Activated naive CD4-positive, alpha-beta T cell treated with anti-CD3 and anti-CD28 coated beads, Interleukin-2, amount 50 U/mL, for 24 hours (primary cell): ENCODE measurements around the gene TMEM121.
"Not testable (repeated sequence)": the region's sequence is repeated elsewhere in the genome, so short reads cannot be mapped to it uniquely, and the experiment has no call there.

ENCODE experiments used
- H3K27ac Mint-ChIP-seq: one replicate; pipeline ENCODE4 v1.8.0; 2021; ENCODE audit warnings: mild to moderate bottlenecking, mixed read lengths
- H3K27me3 Mint-ChIP-seq: one replicate; pipeline ENCODE4 v1.8.0; 2021; ENCODE audit warnings: mixed read lengths
- H3K36me3 Mint-ChIP-seq: one replicate; pipeline ENCODE4 v1.8.0; 2021; ENCODE audit warnings: mixed read lengths
- H3K4me1 Mint-ChIP-seq: one replicate; pipeline ENCODE4 v1.8.0; 2021; ENCODE audit warnings: mixed read lengths
- H3K4me3 Mint-ChIP-seq: one replicate; pipeline ENCODE4 v1.8.0; 2021; ENCODE audit warnings: mild to moderate bottlenecking, mixed read lengths
- H3K9me3 Mint-ChIP-seq: one replicate; pipeline ENCODE4 v1.8.0; 2021; ENCODE audit warnings: mixed read lengths

TMEM121 gene

GRCh38 chr14:105562713-105563346 lies 36.4 kb downstream of the TMEM121 start:
- Mint-ChIP-seq H3K36me3 (no peaks in the 10 kb centered on the region), H3K27me3 (peaks cover under 1% of the 10 kb centered on the region), H3K4me1 (peaks cover 12% of the 10 kb centered on the region), H3K9me3 (no peaks in the 10 kb centered on the region), H3K4me3 (no peak overlapping the region), H3K27ac (peak overlapping the region; percentile 84)

GRCh38 chr14:105563347-105563737 lies 37.0 kb downstream of the TMEM121 start:
- no peaks in the 10 kb centered on the region for H3K9me3 Mint-ChIP-seq
- H3K27ac Mint-ChIP-seq: peak overlapping the region; percentile 84
- no peak overlapping the region for H3K4me3 Mint-ChIP-seq
- H3K4me1 Mint-ChIP-seq: peaks cover 12% of the 10 kb centered on the region
- H3K27me3 Mint-ChIP-seq: no peaks in the 10 kb centered on the region
- no peaks in the 10 kb centered on the region for H3K36me3 Mint-ChIP-seq

- H3K27ac Mint-ChIP-seq, H3K36me3 Mint-ChIP-seq, H3K4me3 Mint-ChIP-seq, H3K9me3 Mint-ChIP-seq, H3K27me3 Mint-ChIP-seq: not testable (repeated sequence)
- peaks cover 12% of the 10 kb centered on the region for H3K4me1 Mint-ChIP-seq
Measured at GRCh38 chr14:105564536-105564935, 38.2 kb downstream of the TMEM121 start.

GRCh38 chr14:105565185-105565919 lies 39.0 kb downstream of the TMEM121 start:
- H3K27me3 Mint-ChIP-seq, H3K36me3 Mint-ChIP-seq, H3K4me3 Mint-ChIP-seq, H3K27ac Mint-ChIP-seq, H3K9me3 Mint-ChIP-seq: not testable (repeated sequence)
- peaks cover 12% of the 10 kb centered on the region for H3K4me1 Mint-ChIP-seq

- H3K4me1 Mint-ChIP-seq: peaks cover 12% of the 10 kb centered on the region
- H3K36me3 Mint-ChIP-seq, H3K27ac Mint-ChIP-seq, H3K9me3 Mint-ChIP-seq, H3K27me3 Mint-ChIP-seq, H3K4me3 Mint-ChIP-seq: not testable (repeated sequence)
Measured at GRCh38 chr14:105566248-105567163, 40.1 kb downstream of the TMEM121 start.

- H3K27me3 Mint-ChIP-seq, H3K4me3 Mint-ChIP-seq, H3K9me3 Mint-ChIP-seq, H3K36me3 Mint-ChIP-seq: not testable (repeated sequence)
- Mint-ChIP-seq H3K4me1 (peaks cover 10% of the 10 kb centered on the region), H3K27ac (peak overlapping the region; percentile 69)
Measured at GRCh38 chr14:105567164-105568103, 41.1 kb downstream of the TMEM121 start.

GRCh38 chr14:105568140-105568843 lies 41.9 kb downstream of the TMEM121 start:
- H3K4me1 Mint-ChIP-seq, H3K9me3 Mint-ChIP-seq, H3K27me3 Mint-ChIP-seq, H3K27ac Mint-ChIP-seq, H3K4me3 Mint-ChIP-seq, H3K36me3 Mint-ChIP-seq: not testable (repeated sequence)

GRCh38 chr14:105568859-105569766 lies 42.7 kb downstream of the TMEM121 start:
- Mint-ChIP-seq H3K36me3 (no peaks in the 10 kb centered on the region), H3K4me1 (no peaks in the 10 kb centered on the region), H3K27me3 (no peaks in the 10 kb centered on the region), H3K4me3 (no peak overlapping the region), H3K27ac (no peak overlapping the region), H3K9me3 (no peaks in the 10 kb centered on the region)

GRCh38 chr14:105570482-105570881 lies 44.1 kb downstream of the TMEM121 start:
- Mint-ChIP-seq H3K36me3 (no peaks in the 10 kb centered on the region), H3K4me3 (no peak overlapping the region), H3K9me3 (no peaks in the 10 kb centered on the region), H3K4me1 (no peaks in the 10 kb centered on the region), H3K27ac (no peak overlapping the region), H3K27me3 (no peaks in the 10 kb centered on the region)

- not testable (repeated sequence) for H3K27ac Mint-ChIP-seq, H3K36me3 Mint-ChIP-seq, H3K4me3 Mint-ChIP-seq, H3K4me1 Mint-ChIP-seq, H3K9me3 Mint-ChIP-seq, H3K27me3 Mint-ChIP-seq
Measured at GRCh38 chr14:105571181-105571951, 45.0 kb downstream of the TMEM121 start.

GRCh38 chr14:105572063-105572462 lies 45.7 kb downstream of the TMEM121 start:
- not testable (repeated sequence) for H3K4me3 Mint-ChIP-seq, H3K4me1 Mint-ChIP-seq, H3K27ac Mint-ChIP-seq

GRCh38 chr14:105573841-105574240 lies 47.5 kb downstream of the TMEM121 start:
- H3K4me1 Mint-ChIP-seq, H3K4me3 Mint-ChIP-seq, H3K27me3 Mint-ChIP-seq, H3K27ac Mint-ChIP-seq, H3K9me3 Mint-ChIP-seq, H3K36me3 Mint-ChIP-seq: not testable (repeated sequence)

More at GRCh38 chr14:105572063-105572462, 45.7 kb downstream of the TMEM121 start:
- not testable (repeated sequence) for H3K36me3 Mint-ChIP-seq, H3K9me3 Mint-ChIP-seq, H3K27me3 Mint-ChIP-seq

- not testable (repeated sequence) for H3K9me3 Mint-ChIP-seq, H3K4me1 Mint-ChIP-seq, H3K36me3 Mint-ChIP-seq, H3K4me3 Mint-ChIP-seq, H3K27ac Mint-ChIP-seq, H3K27me3 Mint-ChIP-seq
Measured at GRCh38 chr14:105574411-105574810, 48.0 kb downstream of the TMEM121 start.
